HEK293 (cell line): Measurements from ENCODE around the gene UTP4.

Experiments used
- ATF2 ChIP-seq: fragments of 450-650 bp; formaldehyde crosslinking; IDR thresholded peaks from 2 replicates; pipeline ENCODE4 v1.5.1; 2016; ENCODE audit warnings: missing biosample characterization, missing genetic modification characterization, low read depth
- EGR2 ChIP-seq: fragments of 450-650 bp; formaldehyde crosslinking; IDR thresholded peaks from 2 replicates; pipeline ENCODE4 v1.5.1; 2016; ENCODE audit warnings: low read depth, missing biosample characterization, missing genetic modification characterization
- GLIS1 ChIP-seq: fragments of 450-650 bp; formaldehyde crosslinking; IDR thresholded peaks from 2 replicates; pipeline ENCODE4 v1.5.1; 2016; ENCODE audit warnings: missing biosample characterization, missing genetic modification characterization
- HOXC10 ChIP-seq: sonication (generic); formaldehyde crosslinking; IDR thresholded peaks from 2 replicates; pipeline ENCODE4 v1.8.1; 2023; ENCODE audit warnings: mild to moderate bottlenecking, missing genetic modification reagents
- KLF16 ChIP-seq: fragments of 450-650 bp; formaldehyde crosslinking; IDR thresholded peaks from 2 replicates; pipeline ENCODE4 v1.5.1; 2017; ENCODE audit warnings: missing biosample characterization, missing genetic modification characterization
- KLF8 ChIP-seq: fragments of 450-650 bp; formaldehyde crosslinking; IDR thresholded peaks from 2 replicates; pipeline ENCODE4 v1.5.1; 2016; ENCODE audit warnings: missing biosample characterization, missing genetic modification characterization
- SCRT2 ChIP-seq: fragments of 450-650 bp; formaldehyde crosslinking; IDR thresholded peaks from 2 replicates; pipeline ENCODE4 v1.5.1; 2016; ENCODE audit warnings: missing biosample characterization, missing genetic modification characterization
- ZBTB11 ChIP-seq: fragments of 450-650 bp; formaldehyde crosslinking; conservative IDR thresholded peaks from 2 replicates; pipeline ENCODE4 v1.5.1; 2016; ENCODE audit warnings: low read depth, missing biosample characterization, missing genetic modification characterization
- ZBTB17 ChIP-seq: fragments of 450-650 bp; formaldehyde crosslinking; IDR thresholded peaks from 2 replicates; pipeline ENCODE4 v1.5.1; 2016; ENCODE audit warnings: missing biosample characterization, missing genetic modification characterization
- ZBTB20 ChIP-seq: fragments of 450-650 bp; formaldehyde crosslinking; IDR thresholded peaks from 2 replicates; pipeline ENCODE4 v1.5.1; 2016; ENCODE audit warnings: missing biosample characterization, missing genetic modification characterization
- ZBTB8A ChIP-seq: fragments of 450-650 bp; formaldehyde crosslinking; IDR thresholded peaks from 2 replicates; pipeline ENCODE4 v1.5.1; 2016; ENCODE audit warnings: missing biosample characterization, missing genetic modification characterization
- ZEB2 ChIP-seq: fragments of 450-650 bp; formaldehyde crosslinking; IDR thresholded peaks from 2 replicates; pipeline ENCODE4 v1.5.1; 2016; ENCODE audit warnings: missing biosample characterization, missing genetic modification characterization
- ZFP3 ChIP-seq: fragments of 450-650 bp; formaldehyde crosslinking; IDR thresholded peaks from 2 replicates; pipeline ENCODE4 v1.5.1; 2016; ENCODE audit warnings: low read depth, missing biosample characterization, missing genetic modification characterization
- ZNF112 ChIP-seq: fragments of 450-650 bp; formaldehyde crosslinking; IDR thresholded peaks from 2 replicates; pipeline ENCODE4 v1.5.0; 2017; ENCODE audit warnings: missing biosample characterization, missing genetic modification characterization
- ZNF169 ChIP-seq: fragments of 450-650 bp; formaldehyde crosslinking; IDR thresholded peaks from 2 replicates; pipeline ENCODE4 v1.5.1; 2016; ENCODE audit warnings: missing biosample characterization, missing genetic modification characterization
- ZNF19 ChIP-seq: fragments of 450-650 bp; formaldehyde crosslinking; IDR thresholded peaks from 2 replicates; pipeline ENCODE4; 2016; ENCODE audit warnings: missing biosample characterization, missing genetic modification characterization, low read depth
- ZNF26 ChIP-seq: fragments of 450-650 bp; formaldehyde crosslinking; IDR thresholded peaks from 2 replicates; pipeline ENCODE4 v1.5.1; 2016; ENCODE audit warnings: missing biosample characterization, missing genetic modification characterization
- ZNF274 ChIP-seq, 2 experiments: fragments of 200-500 bp in 1 of 2; fragments of 450-650 bp in 1 of 2; sonication (Bioruptor generic) in 1 of 2; formaldehyde crosslinking in 1 of 2; IDR thresholded peaks; 2 replicates each; pipeline versions ENCODE4 v1.5.1 to v1.6.1; 2014 to 2016; ENCODE audit warnings: borderline replicate concordance in 1 of 2, inconsistent platforms in 1 of 2, low read length in 1 of 2, missing biosample characterization in 1 of 2, missing genetic modification characterization in 1 of 2
- ZNF423 ChIP-seq: fragments of 450-650 bp; formaldehyde crosslinking; IDR thresholded peaks from 2 replicates; pipeline ENCODE4 v1.5.1; 2016; ENCODE audit warnings: missing biosample characterization, missing genetic modification characterization
- ZNF549 ChIP-seq: fragments of 450-650 bp; IDR thresholded peaks from 2 replicates; pipeline ENCODE4 v1.5.1; 2018; ENCODE audit warnings: missing biosample characterization, missing genetic modification characterization, mild to moderate bottlenecking, inconsistent platforms, moderate library complexity
- ZNF585B ChIP-seq: fragments of 450-650 bp; formaldehyde crosslinking; IDR thresholded peaks from 2 replicates; pipeline ENCODE4 v1.5.1; 2016; ENCODE audit warnings: missing biosample characterization, missing genetic modification characterization
- ZNF76 ChIP-seq: fragments of 450-650 bp; formaldehyde crosslinking; IDR thresholded peaks from 2 replicates; pipeline ENCODE4; 2016; ENCODE audit warnings: low read depth, missing biosample characterization, missing genetic modification characterization, borderline replicate concordance
- ZNF785 ChIP-seq: fragments of 450-650 bp; formaldehyde crosslinking; IDR thresholded peaks from 2 replicates; pipeline ENCODE4 v1.5.1; 2016; ENCODE audit warnings: missing biosample characterization, missing genetic modification characterization
- TF ChIP-seq, protein P1 (sequence below): fragments of 450-650 bp; formaldehyde crosslinking; optimal IDR thresholded peaks from 2 replicates; pipeline ENCODE3; 2016; ENCODE audit warnings: missing biosample characterization, mild to moderate bottlenecking, missing genetic modification characterization
- TF ChIP-seq, protein P2 (sequence below): fragments of 450-650 bp; IDR thresholded peaks from 2 replicates; pipeline ENCODE4 v1.5.1; 2018; ENCODE audit warnings: missing biosample characterization, missing genetic modification characterization
- TF ChIP-seq, protein P3 (sequence below): fragments of 450-650 bp; formaldehyde crosslinking; IDR thresholded peaks from 2 replicates; pipeline ENCODE4 v1.5.1; 2017; ENCODE audit warnings: missing biosample characterization, missing genetic modification characterization
- TF ChIP-seq, protein P4 (sequence below): fragments of 450-650 bp; formaldehyde crosslinking; IDR thresholded peaks from 2 replicates; pipeline ENCODE4 v1.5.1; 2017; ENCODE audit warnings: missing biosample characterization, missing genetic modification characterization

UTP4 gene

GRCh38 chr16:69132424-69133252 is at the start of gene UTP4, which contains the start of gene CHTF8 (continued):
- TF ChIP-seq ZNF19 (tag by site-specific recombination) (no peak), ZBTB11 (tag by site-specific recombination) (peak; percentile 89), ZEB2 (tag by site-specific recombination) (peak; percentile 60), ZNF585B (tag by site-specific recombination) (no peak), ZBTB8A (tag by site-specific recombination) (no peak), ZNF549 (tag by site-specific recombination) (no peak), ZNF169 (tag by site-specific recombination) (no peak), ZNF76 (tag by site-specific recombination) (peak; percentile 34; the same call in 1 of the 2 replicates), ZNF423 (no peak), ZNF274 (IDR thresholded peaks at IDR 0.05; ENCODE audit: low read length) (no peak), ZNF274 (tag by site-specific recombination; IDR thresholded peaks at IDR 0.05; ENCODE audit: borderline replicate concordance) (no peak), GLIS1 (0 out of 2 replicates have a peak, but pooled peaks have one; percentile 20), HOXC10 (CRISPR knock-in tag) (no peak), ZNF785 (tag by site-specific recombination) (no peak), ZFP3 (no peak), ZNF26 (tag by site-specific recombination) (no peak), ZBTB20 (tag by site-specific recombination) (peak; percentile 40; the same call in 1 of the 2 replicates), KLF16 (tag by site-specific recombination) (peak; percentile 83; the same call in 1 of the 2 replicates), ZBTB17 (peak; percentile 18), ZNF112 (tag by site-specific recombination) (no peak), SCRT2 (tag by site-specific recombination) (no peak), ATF2 (tag by site-specific recombination) (no peak), EGR2 (tag by site-specific recombination) (peak; percentile 46; the same call in 1 of the 2 replicates), KLF8 (tag by site-specific recombination) (peak; percentile 35; the same call in 1 of the 2 replicates)
- TF ChIP-seq, protein P1, sequence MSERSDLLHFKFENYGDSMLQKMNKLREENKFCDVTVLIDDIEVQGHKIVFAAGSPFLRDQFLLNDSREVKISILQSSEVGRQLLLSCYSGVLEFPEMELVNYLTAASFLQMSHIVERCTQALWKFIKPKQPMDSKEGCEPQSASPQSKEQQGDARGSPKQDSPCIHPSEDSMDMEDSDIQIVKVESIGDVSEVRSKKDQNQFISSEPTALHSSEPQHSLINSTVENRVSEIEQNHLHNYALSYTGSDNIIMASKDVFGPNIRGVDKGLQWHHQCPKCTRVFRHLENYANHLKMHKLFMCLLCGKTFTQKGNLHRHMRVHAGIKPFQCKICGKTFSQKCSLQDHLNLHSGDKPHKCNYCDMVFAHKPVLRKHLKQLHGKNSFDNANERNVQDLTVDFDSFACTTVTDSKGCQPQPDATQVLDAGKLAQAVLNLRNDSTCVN (tag by site-specific recombination): peak; percentile 93
- TF ChIP-seq, protein P2, sequence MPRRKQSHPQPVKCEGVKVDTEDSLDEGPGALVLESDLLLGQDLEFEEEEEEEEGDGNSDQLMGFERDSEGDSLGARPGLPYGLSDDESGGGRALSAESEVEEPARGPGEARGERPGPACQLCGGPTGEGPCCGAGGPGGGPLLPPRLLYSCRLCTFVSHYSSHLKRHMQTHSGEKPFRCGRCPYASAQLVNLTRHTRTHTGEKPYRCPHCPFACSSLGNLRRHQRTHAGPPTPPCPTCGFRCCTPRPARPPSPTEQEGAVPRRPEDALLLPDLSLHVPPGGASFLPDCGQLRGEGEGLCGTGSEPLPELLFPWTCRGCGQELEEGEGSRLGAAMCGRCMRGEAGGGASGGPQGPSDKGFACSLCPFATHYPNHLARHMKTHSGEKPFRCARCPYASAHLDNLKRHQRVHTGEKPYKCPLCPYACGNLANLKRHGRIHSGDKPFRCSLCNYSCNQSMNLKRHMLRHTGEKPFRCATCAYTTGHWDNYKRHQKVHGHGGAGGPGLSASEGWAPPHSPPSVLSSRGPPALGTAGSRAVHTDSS (tag by site-specific recombination): no peak
- TF ChIP-seq, protein P3, sequence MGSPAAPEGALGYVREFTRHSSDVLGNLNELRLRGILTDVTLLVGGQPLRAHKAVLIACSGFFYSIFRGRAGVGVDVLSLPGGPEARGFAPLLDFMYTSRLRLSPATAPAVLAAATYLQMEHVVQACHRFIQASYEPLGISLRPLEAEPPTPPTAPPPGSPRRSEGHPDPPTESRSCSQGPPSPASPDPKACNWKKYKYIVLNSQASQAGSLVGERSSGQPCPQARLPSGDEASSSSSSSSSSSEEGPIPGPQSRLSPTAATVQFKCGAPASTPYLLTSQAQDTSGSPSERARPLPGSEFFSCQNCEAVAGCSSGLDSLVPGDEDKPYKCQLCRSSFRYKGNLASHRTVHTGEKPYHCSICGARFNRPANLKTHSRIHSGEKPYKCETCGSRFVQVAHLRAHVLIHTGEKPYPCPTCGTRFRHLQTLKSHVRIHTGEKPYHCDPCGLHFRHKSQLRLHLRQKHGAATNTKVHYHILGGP: no peak
- TF ChIP-seq, protein P4, sequence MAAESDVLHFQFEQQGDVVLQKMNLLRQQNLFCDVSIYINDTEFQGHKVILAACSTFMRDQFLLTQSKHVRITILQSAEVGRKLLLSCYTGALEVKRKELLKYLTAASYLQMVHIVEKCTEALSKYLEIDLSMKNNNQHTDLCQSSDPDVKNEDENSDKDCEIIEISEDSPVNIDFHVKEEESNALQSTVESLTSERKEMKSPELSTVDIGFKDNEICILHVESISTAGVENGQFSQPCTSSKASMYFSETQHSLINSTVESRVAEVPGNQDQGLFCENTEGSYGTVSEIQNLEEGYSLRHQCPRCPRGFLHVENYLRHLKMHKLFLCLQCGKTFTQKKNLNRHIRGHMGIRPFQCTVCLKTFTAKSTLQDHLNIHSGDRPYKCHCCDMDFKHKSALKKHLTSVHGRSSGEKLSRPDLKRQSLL: no peak
